ENCODE data around the gene MSMB. TPM values are rescaled to one million over a fixed set of nuclear protein-coding genes. Genes with fewer than 3 reads are reported as not detected.
"Not testable (repeated sequence)": the region's sequence is repeated elsewhere in the genome, so short reads cannot be mapped to it uniquely, and the experiment has no call there.

MSMB gene
- total RNA-seq, 1 donor from 2014 or later, result not detected

- no peaks in the 10 kb centered on the region for H3K36me3 Mint-ChIP-seq (ENCODE audit: low read depth, unreplicated experiment)
- no peaks in the 10 kb centered on the region for H3K9me3 Mint-ChIP-seq (ENCODE audit: unreplicated experiment)
- no peak overlapping the region for H3K4me3 Mint-ChIP-seq (ENCODE audit: unreplicated experiment)
- H3K4me1 Mint-ChIP-seq (ENCODE audit: unreplicated experiment), result peaks cover 42% of the 10 kb centered on the region
- no peak overlapping the region for H3K27ac Mint-ChIP-seq (ENCODE audit: unreplicated experiment)
- no peak for TF ChIP-seq CTCF (IDR thresholded peaks at IDR 0.05; ENCODE audit: unreplicated experiment)
- no peak for DNase-seq (ENCODE audit: low spot score)
- H3K27me3 Mint-ChIP-seq (ENCODE audit: unreplicated experiment), result peaks cover 7% of the 10 kb centered on the region
These were observed 6.2 kb upstream of the MSMB start for GRCh38 chr10:46052057-46052790.

- Mint-ChIP-seq H3K36me3 (ENCODE audit: low read depth, unreplicated experiment) (no peaks in the 10 kb centered on the region), H3K9me3 (ENCODE audit: unreplicated experiment) (no peaks in the 10 kb centered on the region), H3K4me1 (ENCODE audit: unreplicated experiment) (peaks cover 42% of the 10 kb centered on the region), H3K4me3 (ENCODE audit: unreplicated experiment) (no peak overlapping the region), H3K27ac (ENCODE audit: unreplicated experiment) (no peak overlapping the region), H3K27me3 (ENCODE audit: unreplicated experiment) (peaks cover 5% of the 10 kb centered on the region)
- no peak for DNase-seq (ENCODE audit: low spot score)
- no peak for TF ChIP-seq CTCF (IDR thresholded peaks at IDR 0.05; ENCODE audit: unreplicated experiment)
These were observed 5.0 kb upstream of the MSMB start for GRCh38 chr10:46050941-46051623.

GRCh38 chr10:46049497-46049831 is 3.4 kb upstream of the MSMB start:
- DNase-seq (ENCODE audit: low spot score); H3K36me3 Mint-ChIP-seq (ENCODE audit: low read depth, unreplicated experiment); H3K27ac Mint-ChIP-seq (ENCODE audit: unreplicated experiment); H3K4me3 Mint-ChIP-seq (ENCODE audit: unreplicated experiment); H3K9me3 Mint-ChIP-seq (ENCODE audit: unreplicated experiment); H3K27me3 Mint-ChIP-seq (ENCODE audit: unreplicated experiment): not testable (repeated sequence)
- peaks cover 37% of the 10 kb centered on the region for H3K4me1 Mint-ChIP-seq (ENCODE audit: unreplicated experiment)

GRCh38 chr10:46048152-46048551 is 2.1 kb upstream of the MSMB start:
- no peak for TF ChIP-seq CTCF (IDR thresholded peaks at IDR 0.05; ENCODE audit: unreplicated experiment)
- Mint-ChIP-seq H3K4me1 (ENCODE audit: unreplicated experiment) (peaks cover 24% of the 10 kb centered on the region), H3K27me3 (ENCODE audit: unreplicated experiment) (peaks cover 2% of the 10 kb centered on the region), H3K27ac (ENCODE audit: unreplicated experiment) (no peak overlapping the region), H3K4me3 (ENCODE audit: unreplicated experiment) (no peak overlapping the region), H3K36me3 (ENCODE audit: low read depth, unreplicated experiment) (no peaks in the 10 kb centered on the region), H3K9me3 (ENCODE audit: unreplicated experiment) (no peaks in the 10 kb centered on the region)
- DNase-seq (ENCODE audit: low spot score), result no peak

- no peak overlapping the region for H3K27ac Mint-ChIP-seq (ENCODE audit: unreplicated experiment)
- no peaks in the 10 kb centered on the region for H3K36me3 Mint-ChIP-seq (ENCODE audit: low read depth, unreplicated experiment)
- no peak for TF ChIP-seq CTCF (IDR thresholded peaks at IDR 0.05; ENCODE audit: unreplicated experiment)
- no peaks in the 10 kb centered on the region for H3K9me3 Mint-ChIP-seq (ENCODE audit: unreplicated experiment)
- H3K27me3 Mint-ChIP-seq (ENCODE audit: unreplicated experiment), result no peaks in the 10 kb centered on the region
- H3K4me3 Mint-ChIP-seq (ENCODE audit: unreplicated experiment), result no peak overlapping the region
- DNase-seq (ENCODE audit: low spot score), result no peak
- H3K4me1 Mint-ChIP-seq (ENCODE audit: unreplicated experiment), result peaks cover 3% of the 10 kb centered on the region
These were observed 3.5 kb downstream of the MSMB start for GRCh38 chr10:46042527-46042926.

Data from endothelial cell (in vitro differentiated cells).